HepG2 (cell line): ENCODE data around the gene METTL14. TPM values are rescaled to one million over a fixed set of nuclear protein-coding genes. Genes with fewer than 3 reads are reported as not detected.

Source experiments
- ATAC-seq: fragments of 200-7000 bp; cut with Tn5 transposase; 3 replicates; pipeline ENCODE4 v1.9.1; 2020; ENCODE audit warnings: mild to moderate bottlenecking, moderate library complexity
- BruUV-seq: library from RNA; stranded (reverse); fragments of 400-500 nt; replicated peaks from 2 replicates; lab custom pipeline; 2021; lab: Mats Ljungman, UMichigan
- CTCF ChIA-PET: fragments of 300-600 bp; formaldehyde crosslinking; extraction: SDS; loops from one replicate; lab custom pipeline; 2021; ENCODE audit warnings: low total read pairs, inconsistent platforms, low intra/inter-chr PET ratio; lab: Yijun Ruan, JAX
- POLR2A ChIA-PET: fragments of 350-600 bp; sonication (Branson Sonifier 250); formaldehyde crosslinking; loops from one replicate; lab custom pipeline; 2020; ENCODE audit warnings: antibody characterized with exemption, inconsistent platforms; lab: Yijun Ruan, JAX
- DNase-seq: peaks from one replicate; pipeline ENCODE4 v3.0.0-alpha.2; 2015; ENCODE audit warnings: low spot score
- FAIRE-seq: peaks from 3 replicates; lab custom pipeline; 2011; peaks lifted over from hg19 to GRCh38; lab: Jason Lieb, UNC
- H2AFZ ChIP-seq: one replicate; pipeline ENCODE4 v1.6.1; 2011; ENCODE audit warnings: low read length, inconsistent platforms
- H3K27ac ChIP-seq: fragments of 300-600 bp; 3 replicates; pipeline ENCODE4 v1.8.0; 2011; ENCODE audit warnings: mixed run types, mild to moderate bottlenecking, mixed read lengths, low read length, inconsistent platforms; ENCODE audit not compliant: insufficient read depth; ENCODE audit errors: extremely low read length
- H3K27me3 ChIP-seq, 2 experiments: fragments of 200-600 bp in 1 of 2; 2 replicates in 1 of 2; 3 replicates in 1 of 2; pipeline versions ENCODE4 v1.6.0 to v1.8.0; 2011; ENCODE audit warnings: low read length in 2 of 2, mild to moderate bottlenecking in 2 of 2, moderate library complexity in 2 of 2, inconsistent platforms in 1 of 2; ENCODE audit not compliant: insufficient read depth in 2 of 2, control insufficient read depth in 1 of 2
- H3K36me3 ChIP-seq, 2 experiments: fragments of 200-600 bp in 1 of 2; replicated peaks in 1 of 2; 2 replicates in 1 of 2; 3 replicates in 1 of 2; pipeline versions ENCODE4 v1.5.1 to v1.8.0; 2011; ENCODE audit warnings: low read length in 2 of 2, inconsistent platforms in 1 of 2; ENCODE audit not compliant: insufficient read depth in 2 of 2, control insufficient read depth in 1 of 2
- H3K4me1 ChIP-seq: 2 replicates; pipeline ENCODE4 v1.5.1; 2012; ENCODE audit warnings: low read length, inconsistent platforms; ENCODE audit not compliant: insufficient read depth
- H3K4me2 ChIP-seq: 2 replicates; pipeline ENCODE4 v1.6.0; 2011; ENCODE audit warnings: low read depth, low read length, inconsistent platforms
- H3K4me3 ChIP-seq, 3 experiments: fragments of 200-600 bp in 1 of 3; sonication (generic), shearing (Covaris generic) in 1 of 3; replicated peaks in 1 of 3; 2 replicates each; pipeline ENCODE4 v1.5.1; 2011 to 2016; ENCODE audit warnings: low read length in 3 of 3, inconsistent platforms in 2 of 3, low read depth in 2 of 3, mild to moderate bottlenecking in 2 of 3, control low read depth in 1 of 3, mixed read lengths in 1 of 3; ENCODE audit not compliant: insufficient read depth in 1 of 3
- H3K79me2 ChIP-seq: one replicate; pipeline ENCODE4 v1.6.1; 2011; ENCODE audit warnings: low read length, inconsistent platforms; ENCODE audit not compliant: insufficient read depth
- H3K9ac ChIP-seq: 2 replicates; pipeline ENCODE4 v1.6.0; 2011; ENCODE audit warnings: mild to moderate bottlenecking, low read depth, low read length, inconsistent platforms; ENCODE audit not compliant: insufficient read depth
- H3K9me3 ChIP-seq: 2 replicates; pipeline ENCODE4 v1.5.1; 2012; ENCODE audit warnings: mild to moderate bottlenecking, low read length
- H4K20me1 ChIP-seq: 2 replicates; pipeline ENCODE4 v1.6.0; 2011; ENCODE audit warnings: inconsistent platforms, mild to moderate bottlenecking, low read length, moderate library complexity; ENCODE audit not compliant: insufficient read depth
- DMAP1 ChIP-seq: IDR thresholded peaks from 2 replicates; pipeline ENCODE4 v1.6.1; 2016
- DR1 ChIP-seq: sonication (generic); formaldehyde crosslinking; IDR thresholded peaks from 2 replicates; pipeline ENCODE4 v1.8.0; 2021; ENCODE audit warnings: mild to moderate bottlenecking, missing genetic modification reagents, inconsistent platforms
- MEF2D ChIP-seq: sonication (generic); formaldehyde crosslinking; IDR thresholded peaks from 2 replicates; pipeline ENCODE4 v1.5.1; 2020; ENCODE audit warnings: mild to moderate bottlenecking, missing genetic modification reagents
- MNT ChIP-seq: fragments of 450-650 bp; IDR thresholded peaks from 2 replicates; pipeline ENCODE4 v1.6.1; 2016
- SRSF9 ChIP-seq: fragments of 200-400 bp; formaldehyde crosslinking; IDR thresholded peaks from 2 replicates; pipeline ENCODE4 v1.6.1; 2018; ENCODE audit warnings: borderline replicate concordance, mild to moderate bottlenecking, low read depth, low read length; ENCODE audit not compliant: insufficient read depth, poor library complexity, severe bottlenecking
- ZBTB42 ChIP-seq: sonication (generic); formaldehyde crosslinking; IDR thresholded peaks from 2 replicates; pipeline ENCODE4 v1.5.0; 2020; ENCODE audit warnings: mild to moderate bottlenecking, missing genetic modification reagents
- ZBTB8A ChIP-seq: sonication (generic); formaldehyde crosslinking; IDR thresholded peaks from 2 replicates; pipeline ENCODE4 v1.4.0; 2020; ENCODE audit warnings: mild to moderate bottlenecking, low read depth, missing genetic modification reagents, borderline replicate concordance
- ZFP36 ChIP-seq: fragments of 150-350 bp; IDR thresholded peaks from 2 replicates; pipeline ENCODE4 v1.6.1; 2018; ENCODE audit warnings: borderline replicate concordance, low read length, low read depth; ENCODE audit not compliant: partially characterized antibody
- ZFP62 ChIP-seq: sonication (generic); formaldehyde crosslinking; IDR thresholded peaks from 2 replicates; pipeline ENCODE4 v1.4.0; 2020; ENCODE audit warnings: missing genetic modification reagents
- ZIK1 ChIP-seq: sonication (generic); formaldehyde crosslinking; IDR thresholded peaks from 2 replicates; pipeline ENCODE4 v1.5.0; 2020; ENCODE audit warnings: mild to moderate bottlenecking, low read depth, missing genetic modification reagents, borderline replicate concordance
- ZNF33A ChIP-seq: sonication (generic); formaldehyde crosslinking; IDR thresholded peaks from 2 replicates; pipeline ENCODE4 v1.5.1; 2020; ENCODE audit warnings: missing genetic modification reagents, mild to moderate bottlenecking, moderate library complexity, borderline replicate concordance
- ZNF362 ChIP-seq: sonication (generic); formaldehyde crosslinking; IDR thresholded peaks from 2 replicates; pipeline ENCODE4 v1.4.0; 2020; ENCODE audit warnings: missing genetic modification reagents, mild to moderate bottlenecking, borderline replicate concordance
- ZNF850 ChIP-seq: sonication (generic); formaldehyde crosslinking; conservative IDR thresholded peaks from 2 replicates; pipeline ENCODE4 v1.9.0; 2021; ENCODE audit warnings: mild to moderate bottlenecking, missing genetic modification reagents
- WGBS: methylation state at CpG from one replicate; pipeline ENCODE4 v1.1.6; 2017; ENCODE audit warnings: low lambda C conversion rate; 5-methylcytosine and 5-hydroxymethylcytosine counted together
- in situ Hi-C: cut with HindIII; loops from 2 replicates; pipeline ENCODE4 v1.10.0; 2017; ENCODE audit warnings: low pct_unique_long_range_greater_than_20kb; ENCODE audit not compliant: extremely low pct_ligation_motif_present
- intact Hi-C: fragments of 100-400 bp; cut with micrococcal nuclease; formaldehyde crosslinking; loops from one replicate; pipeline ENCODE4 v1.10.0; 2022; ENCODE audit not compliant: unreplicated experiment
- polyA plus RNA-seq, 8 experiments: library from polyadenylated mRNA; depleted of rRNA in 3 of 8; stranded (reverse) in 7 of 8; unstranded in 1 of 8; fragments of >200 nt; fragmentation: Illumina TruSeq in 4 of 8; extraction: Trizol in 4 of 8; gene quantifications; 2 replicates each; pipeline versions ENCODE4 v1.2.1 to v1.2.3, GENCODE V29; 2011 to 2016; ENCODE audit warnings: low read depth in 4 of 8, missing spikeins in 1 of 8, mixed read lengths in 1 of 8; ENCODE audit not compliant: insufficient read depth in 1 of 8
- total RNA-seq, 5 experiments: library from RNA; depleted of rRNA; stranded (reverse); fragments of >200 nt; fragmentation: Illumina TruSeq; extraction: Trizol; gene quantifications; 2 replicates each; pipeline ENCODE4 v1.2.3, GENCODE V29; 2016; ENCODE audit warnings: low read depth in 1 of 5

METTL14 gene
- total and polyA plus RNA-seq, 2 of the 13 experiments (the other 11 are each of a cell fraction or from before 2014, with no cell fraction given) = 11.6 to 44.9 TPM

- no peak for TF ChIP-seq ZBTB8A (CRISPR knock-in tag)
- TF ChIP-seq ZNF362 (CRISPR knock-in tag) = no peak
- TF ChIP-seq DMAP1 (CRISPR knock-in tag) = no peak
Observed at GRCh38 chr4:118751629-118752323, 66.6 kb downstream of the METTL14 start (continued).

- Histone ChIP-seq H3K9ac (no peak overlapping the region), H3K4me1 (peaks cover 27% of the 10 kb centered on the region), H3K4me2 (no peak overlapping the region), H4K20me1 (no peaks in the 10 kb centered on the region; the same call in 1 of the 2 replicates), H3K4me3 (no peak overlapping the region), H3K27ac (no peak overlapping the region), H3K9me3 (no peaks in the 10 kb centered on the region), H3K79me2 (no peaks in the 10 kb centered on the region), H3K36me3 (peaks cover 10 to 36% of the 10 kb centered on the region in 2 experiments), H2AFZ (no peak overlapping the region), H3K27me3 (no peaks in the 10 kb centered on the region; a peak in 1 of 5 replicates)
- ChIA-PET POLR2A (no interaction called here), CTCF (no interaction called here)
- intact Hi-C loops (no loop called here), in situ Hi-C loops (no loop called here)
- no peak for ATAC-seq
- TF ChIP-seq ZNF33A (CRISPR knock-in tag) = no peak
- WGBS = 100% methylated on average over 2 of the region's 2 CpGs
- no TSS peak for BruUV-seq
- no peak for FAIRE-seq
- DNase-seq = no peak
Observed at GRCh38 chr4:118752551-118752950, 67.4 kb downstream of the METTL14 start.

- no peak for TF ChIP-seq SRSF9
- no peak for TF ChIP-seq ZIK1 (CRISPR knock-in tag)
- TF ChIP-seq MEF2D (CRISPR knock-in tag) = no peak
- no peak for TF ChIP-seq ZFP62 (CRISPR knock-in tag)
- TF ChIP-seq MNT = no peak
- TF ChIP-seq ZFP36 = no peak
- no peak for TF ChIP-seq ZBTB42 (CRISPR knock-in tag)
- no peak for TF ChIP-seq ZNF850 (CRISPR knock-in tag)
- no peak for TF ChIP-seq DR1 (CRISPR knock-in tag)
- H3K79me2 ChIP-seq = no peaks in the 10 kb centered on the region
- H3K9me3 ChIP-seq = no peaks in the 10 kb centered on the region
- ATAC-seq (no peak), FAIRE-seq (no peak), DNase-seq (no peak)
- no peak overlapping the region for H3K4me2 ChIP-seq
- ChIA-PET CTCF (no interaction called here), POLR2A (no interaction called here)
- intact Hi-C loops (no loop called here), in situ Hi-C loops (no loop called here)
- peaks cover under 1% of the 10 kb centered on the region; the same call in 1 of the 2 replicates for H4K20me1 ChIP-seq
- no peaks in the 10 kb centered on the region; a peak in 1 of 5 replicates for H3K27me3 ChIP-seq
- no peak overlapping the region for H3K9ac ChIP-seq
- no peak overlapping the region for H2AFZ ChIP-seq
- peaks cover 32% of the 10 kb centered on the region for H3K4me1 ChIP-seq
- H3K4me3 ChIP-seq = no peak overlapping the region
- BruUV-seq = no TSS peak
- peaks cover 10 to 36% of the 10 kb centered on the region in 2 experiments for H3K36me3 ChIP-seq
- H3K27ac ChIP-seq = no peak overlapping the region
Observed at GRCh38 chr4:118753096-118753495, 67.9 kb downstream of the METTL14 start.
